Measurements from ENCODE around the gene IL22RA1. TPM values are rescaled to one million over a fixed set of nuclear protein-coding genes. Genes with fewer than 3 reads are reported as not detected.

Gene IL22RA1
- total and polyA plus RNA-seq, 2 of the 8 experiments (the other 6 are each of a cell fraction or from before 2014, with no cell fraction given), result 0.17 to 0.32 TPM

GRCh38 chr1:24103408-24103807 is 39.5 kb downstream of the IL22RA1 start (continued):
- TF ChIP-seq BACH1 (IDR thresholded peaks at IDR 0.05; ENCODE audit: low read length) (no peak), EZH2 (IDR thresholded peaks at IDR 0.05; ENCODE audit: low read depth, low read length, severe bottlenecking) (no peak), EGR1 (IDR thresholded peaks at IDR 0.05; ENCODE audit: borderline replicate concordance, low read depth, low read length) (no peak), CBX8 (IDR thresholded peaks at IDR 0.05; ENCODE audit: borderline replicate concordance, low read depth, low read length) (no peak), SP2 (IDR thresholded peaks at IDR 0.05; ENCODE audit: low read length) (no peak)
